NCI-H1417 (cell line): Measurements from ENCODE around the gene SEC61A1.

Experiments used
- DNase-seq, 3 experiments: peaks; one replicate each; lab custom pipeline; 2025; lab: John Stamatoyannopoulos, UW

Gene SEC61A1

GRCh38 chr3:128051837-128052594, at the start of gene SEC61A1:
SEC61A1 (plus strand) TSS chr3:128052437; CDS start chr3:128052553, 116 bp downstream.
- DNase-seq: peak; percentile 95 to 99 (median 98)

- no peak for DNase-seq
These were observed 47.6 kb upstream of the SEC61A1 start for GRCh38 chr3:128004661-128005060.

GRCh38 chr3:128006061-128007032, 45.9 kb upstream of the SEC61A1 start:
- DNase-seq: peak in 2 of 3 experiments; percentile 33 to 59

- DNase-seq: no peak
These were observed 45.2 kb upstream of the SEC61A1 start for GRCh38 chr3:128007033-128007424.

GRCh38 chr3:128009952-128010846, 42.0 kb upstream of the SEC61A1 start:
- DNase-seq: no peak

GRCh38 chr3:128011140-128011539, 41.1 kb upstream of the SEC61A1 start:
- DNase-seq: peak; percentile 66 to 85 (median 84)

GRCh38 chr3:128012050-128012449, 40.2 kb upstream of the SEC61A1 start:
- DNase-seq: no peak

GRCh38 chr3:128014548-128014947, 37.7 kb upstream of the SEC61A1 start:
- DNase-seq: no peak

- no peak for DNase-seq
These were observed 35.7 kb upstream of the SEC61A1 start for GRCh38 chr3:128016502-128016901.

GRCh38 chr3:128021768-128022372, 30.4 kb upstream of the SEC61A1 start:
- no peak for DNase-seq

- no peak for DNase-seq
These were observed 19.1 kb upstream of the SEC61A1 start for GRCh38 chr3:128033102-128033501.

GRCh38 chr3:128036119-128036518, 16.1 kb upstream of the SEC61A1 start:
- DNase-seq: peak in 2 of 3 experiments; percentile 57 to 80

GRCh38 chr3:128040041-128040440, 12.2 kb upstream of the SEC61A1 start:
- DNase-seq: no peak

- DNase-seq: no peak
These were observed 11.6 kb upstream of the SEC61A1 start for GRCh38 chr3:128040660-128041059.

- no peak for DNase-seq
These were observed 10.9 kb upstream of the SEC61A1 start for GRCh38 chr3:128041344-128041743.

- no peak for DNase-seq
These were observed 1.6 kb upstream of the SEC61A1 start for GRCh38 chr3:128050597-128050996.

- DNase-seq: no peak
These were observed 789 bp upstream of the SEC61A1 start for GRCh38 chr3:128051459-128051836.

GRCh38 chr3:128052595-128053351, 536 bp downstream of the SEC61A1 start:
- DNase-seq: peak in 2 of 3 experiments; percentile 57 to 72

GRCh38 chr3:128053614-128054013, 1.4 kb downstream of the SEC61A1 start:
- DNase-seq: no peak

GRCh38 chr3:128054367-128054766, 2.1 kb downstream of the SEC61A1 start:
- DNase-seq: no peak

GRCh38 chr3:128056258-128056657, 4.0 kb downstream of the SEC61A1 start:
- DNase-seq: no peak
